Cardiac muscle cell (in vitro differentiated cells and primary cell): Measurements from ENCODE around the gene ARFIP1. TPM values are rescaled to one million over a fixed set of nuclear protein-coding genes. Genes with fewer than 3 reads are reported as not detected.

Experiments
- DNase-seq, 2 donors: peaks; one replicate each; pipeline versions ENCODE4 v3.0.0 to v3.0.0-alpha.2; 2010 to 2017; ENCODE audit warnings: low read depth in 1 of 2, low spot score in 1 of 2
- H3K27ac ChIP-seq: fragments of 200-600 bp; sonication (generic); 2 replicates; pipeline ENCODE4 v1.5.1; 2016
- H3K27me3 ChIP-seq: fragments of 200-600 bp; sonication (generic); 2 replicates; pipeline ENCODE4 v1.6.0; 2016; ENCODE audit warnings: control low read depth
- H3K36me3 ChIP-seq: fragments of 200-600 bp; sonication (generic); 2 replicates; pipeline ENCODE4 v1.5.1; 2016; ENCODE audit warnings: control low read depth
- H3K4me1 ChIP-seq: fragments of 200-600 bp; sonication (generic); 2 replicates; pipeline ENCODE4 v1.8.1; 2017; ENCODE audit warnings: low read depth, mild to moderate bottlenecking, mixed run types
- H3K4me3 ChIP-seq: fragments of 200-600 bp; sonication (generic); 2 replicates; pipeline ENCODE4 v1.5.1; 2016; ENCODE audit warnings: mild to moderate bottlenecking
- H3K9me3 ChIP-seq: fragments of 200-600 bp; sonication (generic); 2 replicates; pipeline ENCODE4 v1.5.1; 2017; ENCODE audit warnings: low read depth, mild to moderate bottlenecking, control low read depth
- polyA plus RNA-seq: library from polyadenylated mRNA; unstranded; fragments of >200 nt; fragmentation: Nextera tagmentation; extraction: Ambion mirVana; gene quantifications from 2 replicates; pipeline ENCODE4 v1.2.1, GENCODE V29; 2016
- total RNA-seq: library from RNA; depleted of rRNA; stranded (reverse); fragments of >200 nt; gene quantifications from 2 replicates; pipeline ENCODE4 v1.2.3, GENCODE V29; 2016
- TF ChIP-seq, protein P1 (sequence below): IDR thresholded peaks from 2 replicates; pipeline ENCODE4 v1.5.1; 2012; ENCODE audit warnings: low read depth, mild to moderate bottlenecking, low read length

The ARFIP1 gene
- total and polyA plus RNA-seq, 2 experiments from 2014 or later = 19.3 to 26.9 TPM

DNA sequence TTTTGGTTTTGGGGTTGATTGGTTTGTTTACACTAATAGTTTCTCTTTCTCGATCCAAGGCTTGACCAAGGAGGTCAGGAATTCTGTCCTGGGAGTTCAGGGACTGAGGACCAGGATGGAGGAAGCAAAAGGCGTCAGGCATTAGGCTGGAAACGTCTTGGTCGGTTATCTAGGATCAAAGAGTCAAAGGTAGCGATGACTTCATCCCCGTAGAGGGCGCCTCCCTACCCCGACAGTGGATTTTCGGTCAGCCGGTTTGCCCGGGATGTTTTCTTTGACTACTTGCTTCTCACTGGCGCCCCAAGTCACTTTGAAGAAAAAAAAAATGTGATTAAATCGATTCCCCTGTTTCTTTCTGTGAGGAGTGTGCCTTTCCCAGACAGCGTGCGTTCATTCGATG is 155.4 kb downstream of the ARFIP1 start:
- H3K27me3 ChIP-seq = peaks cover 78% of the 10 kb centered on the region
- peaks cover 2% of the 10 kb centered on the region for H3K4me1 ChIP-seq
- H3K4me3 ChIP-seq = peak overlapping the region; percentile 69
- no peak overlapping the region for H3K27ac ChIP-seq
- H3K36me3 ChIP-seq = no peaks in the 10 kb centered on the region
- H3K9me3 ChIP-seq = no peaks in the 10 kb centered on the region
- TF ChIP-seq, protein P1, sequence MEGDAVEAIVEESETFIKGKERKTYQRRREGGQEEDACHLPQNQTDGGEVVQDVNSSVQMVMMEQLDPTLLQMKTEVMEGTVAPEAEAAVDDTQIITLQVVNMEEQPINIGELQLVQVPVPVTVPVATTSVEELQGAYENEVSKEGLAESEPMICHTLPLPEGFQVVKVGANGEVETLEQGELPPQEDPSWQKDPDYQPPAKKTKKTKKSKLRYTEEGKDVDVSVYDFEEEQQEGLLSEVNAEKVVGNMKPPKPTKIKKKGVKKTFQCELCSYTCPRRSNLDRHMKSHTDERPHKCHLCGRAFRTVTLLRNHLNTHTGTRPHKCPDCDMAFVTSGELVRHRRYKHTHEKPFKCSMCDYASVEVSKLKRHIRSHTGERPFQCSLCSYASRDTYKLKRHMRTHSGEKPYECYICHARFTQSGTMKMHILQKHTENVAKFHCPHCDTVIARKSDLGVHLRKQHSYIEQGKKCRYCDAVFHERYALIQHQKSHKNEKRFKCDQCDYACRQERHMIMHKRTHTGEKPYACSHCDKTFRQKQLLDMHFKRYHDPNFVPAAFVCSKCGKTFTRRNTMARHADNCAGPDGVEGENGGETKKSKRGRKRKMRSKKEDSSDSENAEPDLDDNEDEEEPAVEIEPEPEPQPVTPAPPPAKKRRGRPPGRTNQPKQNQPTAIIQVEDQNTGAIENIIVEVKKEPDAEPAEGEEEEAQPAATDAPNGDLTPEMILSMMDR = no peak
- DNase-seq = no peak

DNA sequence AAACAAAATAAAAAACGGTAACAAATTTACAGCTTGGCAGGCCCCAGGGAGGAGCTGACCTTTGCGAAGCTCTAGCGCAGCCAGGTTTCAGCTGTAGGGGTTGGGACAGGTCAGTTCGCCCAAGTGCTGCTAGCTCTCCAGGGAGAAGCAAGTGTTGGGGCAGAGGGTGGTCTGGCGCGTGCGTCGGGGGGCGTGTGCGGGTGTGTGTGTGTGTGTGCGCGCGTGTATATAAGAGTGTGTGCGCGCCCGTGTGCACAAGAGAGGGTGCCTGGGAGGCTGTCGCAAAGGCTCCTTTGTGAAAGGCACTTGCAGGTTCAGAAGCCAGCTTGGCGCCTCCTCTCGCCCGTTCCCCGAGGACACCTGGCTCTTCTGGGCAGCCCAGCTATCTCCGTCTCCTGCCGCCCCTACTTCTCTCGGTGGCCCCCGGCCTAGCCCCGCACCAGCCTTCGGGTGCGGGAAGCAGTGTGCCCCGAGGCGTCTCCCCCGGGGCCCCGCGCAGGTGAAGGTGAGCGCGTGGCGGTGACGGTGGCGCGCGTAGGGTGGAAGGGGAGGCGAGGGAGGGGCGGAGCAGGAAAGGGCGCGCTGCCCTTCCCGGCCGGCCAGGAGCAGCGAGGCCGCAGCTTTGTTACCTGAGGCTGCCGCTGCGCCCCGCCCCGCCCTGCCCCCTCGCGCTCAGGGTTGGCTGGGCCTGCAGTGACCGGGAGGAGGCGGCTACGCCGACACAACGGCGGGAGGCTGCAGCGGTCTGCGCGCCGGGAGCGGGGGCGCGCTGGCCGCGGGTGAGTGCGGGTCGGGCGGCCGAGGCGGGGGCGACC is 156.1 kb downstream of the ARFIP1 start, which contains the start of gene FHDC1:
TSS of gene FHDC1 (plus strand) at position 693 of the 815 bp plus-strand sequence. CDS start 6,735 bp downstream, outside the sequence.
- no peaks in the 10 kb centered on the region for H3K36me3 ChIP-seq
- peak in 1 of 2 donors; percentile 69 for DNase-seq
- peaks cover 2% of the 10 kb centered on the region for H3K4me1 ChIP-seq
- peaks cover 85% of the 10 kb centered on the region for H3K27me3 ChIP-seq
- TF ChIP-seq, protein P1 = no peak
- H3K27ac ChIP-seq = no peak within 1 kb of the TSS
- no peaks in the 10 kb centered on the region for H3K9me3 ChIP-seq
- peak within 1 kb of the TSS; percentile 69 for H3K4me3 ChIP-seq

- peaks cover 2% of the 10 kb centered on the region for H3K4me1 ChIP-seq
- DNase-seq = peak in 1 of 2 donors; percentile 39
Observed at GRCh38 chr4:152936446-152937335, 156.9 kb downstream of the ARFIP1 start.

DNA sequence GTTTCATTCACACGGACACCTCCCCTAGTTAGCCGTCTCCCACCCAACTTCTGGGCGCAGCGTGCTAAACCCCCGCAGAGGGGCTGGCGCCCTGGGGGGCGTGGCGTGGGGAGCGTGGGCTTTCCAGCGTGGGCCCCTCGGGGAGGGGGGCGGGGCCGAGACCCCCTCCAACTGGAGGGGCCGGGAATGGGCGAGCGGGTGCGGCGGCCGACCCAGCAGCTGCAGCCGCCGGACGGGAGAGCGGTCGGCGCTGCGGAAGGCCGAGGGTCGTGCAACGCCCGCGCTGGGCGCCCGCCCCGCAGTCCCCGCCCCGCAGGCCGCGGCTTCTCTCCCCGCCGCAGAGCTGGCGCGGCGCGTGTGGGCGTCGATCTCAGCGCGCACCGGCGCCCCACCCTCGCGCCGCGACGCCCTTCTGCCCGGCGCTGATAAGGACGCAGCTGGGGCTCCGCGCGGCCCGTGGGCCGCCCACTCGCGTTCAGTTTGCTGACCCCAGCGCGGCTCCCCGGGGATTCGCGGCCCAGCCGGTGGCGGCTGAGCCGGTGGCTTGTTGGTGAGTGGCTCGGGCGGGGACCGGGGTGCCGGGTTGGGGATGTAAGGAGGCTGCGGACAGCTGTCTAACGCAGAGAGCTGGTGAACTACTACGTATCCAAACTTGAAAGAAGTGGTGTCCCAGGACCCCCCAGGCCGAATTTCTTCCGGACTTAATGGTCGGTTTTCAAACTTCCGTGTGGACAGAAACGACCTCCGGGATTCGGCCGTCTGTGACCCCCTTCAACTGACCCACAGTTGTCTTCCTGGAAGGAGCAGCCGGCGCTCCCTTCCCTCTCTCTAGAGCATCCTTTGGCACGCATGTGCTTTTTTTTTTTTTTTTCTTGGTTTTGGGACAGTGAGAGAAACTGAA is 157.8 kb downstream of the ARFIP1 start:
- Histone ChIP-seq H3K27ac (no peak overlapping the region), H3K4me1 (peaks cover 2% of the 10 kb centered on the region), H3K27me3 (peaks cover 100% of the 10 kb centered on the region), H3K9me3 (no peaks in the 10 kb centered on the region), H3K36me3 (no peaks in the 10 kb centered on the region), H3K4me3 (peak overlapping the region; percentile 69)
- peak; percentile 37 to 38 for DNase-seq
- TF ChIP-seq, protein P1 = no peak

More at GRCh38 chr4:152936446-152937335, 156.9 kb downstream of the ARFIP1 start:
- H3K27me3 ChIP-seq = peaks cover 94% of the 10 kb centered on the region
- H3K4me3 ChIP-seq = peak overlapping the region; percentile 69
- H3K36me3 ChIP-seq = no peaks in the 10 kb centered on the region
- TF ChIP-seq, protein P1 = no peak
- no peaks in the 10 kb centered on the region for H3K9me3 ChIP-seq
- H3K27ac ChIP-seq = no peak overlapping the region
